H1 (cell line): ENCODE measurements around the gene ZIC1.

Experiments
- EP300 ChIP-seq, 2 experiments: IDR thresholded peaks; 1 replicate in 1 of 2; 2 replicates in 1 of 2; pipeline ENCODE4 v1.6.1; 2011 to 2012; ENCODE audit warnings: low read depth in 2 of 2, low read length in 2 of 2, mild to moderate bottlenecking in 2 of 2, borderline replicate concordance in 1 of 2, inconsistent platforms in 1 of 2, moderate library complexity in 1 of 2
- GABPA ChIP-seq: IDR thresholded peaks from 2 replicates; pipeline ENCODE4 v1.6.1; 2011; ENCODE audit warnings: mild to moderate bottlenecking, low read length, moderate library complexity, borderline replicate concordance; ENCODE audit not compliant: insufficient read depth
- POLR2AphosphoS5 ChIP-seq: IDR thresholded peaks from 2 replicates; pipeline ENCODE4 v1.6.1; 2011; ENCODE audit warnings: low read depth, low read length
- SRF ChIP-seq: IDR thresholded peaks from 2 replicates; pipeline ENCODE4 v1.6.1; 2011; ENCODE audit warnings: mild to moderate bottlenecking, low read depth, low read length, moderate library complexity
- TF ChIP-seq, protein P1 (sequence below): IDR thresholded peaks from 2 replicates; pipeline ENCODE4 v1.6.1; 2011; ENCODE audit warnings: low read length, improper control_type of control experiment
- TF ChIP-seq, protein P2 (sequence below), 3 experiments: IDR thresholded peaks; 1 replicate in 2 of 3; 2 replicates in 1 of 3; pipeline versions ENCODE4 v1.5.1 to v1.6.1; 2011; ENCODE audit warnings: low read length in 3 of 3, mild to moderate bottlenecking in 3 of 3, inconsistent platforms in 2 of 3, low read depth in 1 of 3, moderate library complexity in 1 of 3; ENCODE audit not compliant: insufficient read depth in 1 of 3; ENCODE audit errors: control extremely low read depth in 1 of 3

DNA sequence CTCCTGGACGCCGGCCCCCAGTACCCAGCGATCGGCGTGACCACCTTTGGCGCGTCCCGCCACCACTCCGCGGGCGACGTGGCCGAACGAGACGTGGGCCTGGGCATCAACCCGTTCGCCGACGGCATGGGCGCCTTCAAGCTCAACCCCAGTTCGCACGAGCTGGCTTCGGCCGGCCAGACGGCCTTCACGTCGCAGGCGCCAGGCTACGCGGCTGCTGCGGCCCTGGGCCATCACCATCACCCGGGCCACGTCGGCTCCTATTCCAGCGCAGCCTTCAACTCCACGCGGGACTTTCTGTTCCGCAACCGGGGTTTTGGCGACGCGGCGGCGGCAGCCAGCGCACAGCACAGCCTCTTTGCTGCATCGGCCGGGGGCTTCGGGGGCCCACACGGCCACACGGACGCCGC, 956 bp downstream of the ZIC1 start:
- TF ChIP-seq, protein P1, sequence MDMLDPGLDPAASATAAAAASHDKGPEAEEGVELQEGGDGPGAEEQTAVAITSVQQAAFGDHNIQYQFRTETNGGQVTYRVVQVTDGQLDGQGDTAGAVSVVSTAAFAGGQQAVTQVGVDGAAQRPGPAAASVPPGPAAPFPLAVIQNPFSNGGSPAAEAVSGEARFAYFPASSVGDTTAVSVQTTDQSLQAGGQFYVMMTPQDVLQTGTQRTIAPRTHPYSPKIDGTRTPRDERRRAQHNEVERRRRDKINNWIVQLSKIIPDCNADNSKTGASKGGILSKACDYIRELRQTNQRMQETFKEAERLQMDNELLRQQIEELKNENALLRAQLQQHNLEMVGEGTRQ: no peak
- TF ChIP-seq, protein P2, sequence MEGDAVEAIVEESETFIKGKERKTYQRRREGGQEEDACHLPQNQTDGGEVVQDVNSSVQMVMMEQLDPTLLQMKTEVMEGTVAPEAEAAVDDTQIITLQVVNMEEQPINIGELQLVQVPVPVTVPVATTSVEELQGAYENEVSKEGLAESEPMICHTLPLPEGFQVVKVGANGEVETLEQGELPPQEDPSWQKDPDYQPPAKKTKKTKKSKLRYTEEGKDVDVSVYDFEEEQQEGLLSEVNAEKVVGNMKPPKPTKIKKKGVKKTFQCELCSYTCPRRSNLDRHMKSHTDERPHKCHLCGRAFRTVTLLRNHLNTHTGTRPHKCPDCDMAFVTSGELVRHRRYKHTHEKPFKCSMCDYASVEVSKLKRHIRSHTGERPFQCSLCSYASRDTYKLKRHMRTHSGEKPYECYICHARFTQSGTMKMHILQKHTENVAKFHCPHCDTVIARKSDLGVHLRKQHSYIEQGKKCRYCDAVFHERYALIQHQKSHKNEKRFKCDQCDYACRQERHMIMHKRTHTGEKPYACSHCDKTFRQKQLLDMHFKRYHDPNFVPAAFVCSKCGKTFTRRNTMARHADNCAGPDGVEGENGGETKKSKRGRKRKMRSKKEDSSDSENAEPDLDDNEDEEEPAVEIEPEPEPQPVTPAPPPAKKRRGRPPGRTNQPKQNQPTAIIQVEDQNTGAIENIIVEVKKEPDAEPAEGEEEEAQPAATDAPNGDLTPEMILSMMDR (IDR thresholded peaks at IDR 0.05; ENCODE audit: control extremely low read depth in 1 of 3, insufficient read depth in 1 of 3, low read depth in 1 of 3, low read length in 3 of 3): no peak
- TF ChIP-seq EP300 (IDR thresholded peaks at IDR 0.05; ENCODE audit: borderline replicate concordance in 1 of 2, low read depth in 2 of 2, low read length in 2 of 2) (no peak), POLR2AphosphoS5 (no peak), SRF (no peak), GABPA (no peak)
